Activated CD8-positive, alpha-beta T cell treated with anti-CD3 and anti-CD28 coated beads for 36 hours (primary cell): ENCODE data around the gene SLIT1. TPM values are rescaled to one million over a fixed set of nuclear protein-coding genes. Genes with fewer than 3 reads are reported as not detected.

ENCODE experiments used
- ATAC-seq: fragments of 200-7000 bp; cut with Tn5 transposase; one replicate; pipeline ENCODE4 v1.10.0; 2021; ENCODE audit warnings: mild to moderate bottlenecking, moderate library complexity
- CTCF ChIA-PET: fragments of 350-600 bp; sonication (Branson Sonifier 250); formaldehyde crosslinking; loops from one replicate; lab custom pipeline; 2021; ENCODE audit warnings: antibody characterized with exemption; lab: Charles Lee
- POLR2A ChIA-PET: fragments of 350-600 bp; sonication (Branson Sonifier 250); formaldehyde crosslinking; loops from one replicate; lab custom pipeline; 2021; ENCODE audit warnings: antibody characterized with exemption; lab: Charles Lee
- DNase-seq: peaks from one replicate; pipeline ENCODE4 v3.0.0-alpha.2; 2020
- H3K27ac Mint-ChIP-seq: one replicate; pipeline ENCODE4 v1.8.0; 2021; ENCODE audit warnings: mild to moderate bottlenecking, mixed read lengths
- H3K27me3 Mint-ChIP-seq: one replicate; pipeline ENCODE4 v1.8.0; 2021; ENCODE audit warnings: mixed read lengths
- H3K36me3 Mint-ChIP-seq: one replicate; pipeline ENCODE4 v1.8.0; 2021; ENCODE audit warnings: low read depth, mixed read lengths
- H3K4me1 Mint-ChIP-seq: one replicate; pipeline ENCODE4 v1.8.0; 2021; ENCODE audit warnings: low read depth, mixed read lengths
- H3K4me3 Mint-ChIP-seq: one replicate; pipeline ENCODE4 v1.8.0; 2021; ENCODE audit warnings: mild to moderate bottlenecking, moderate library complexity, mixed read lengths
- H3K9me3 Mint-ChIP-seq: one replicate; pipeline ENCODE4 v1.8.0; 2021; ENCODE audit warnings: mixed read lengths
- CTCF ChIP-seq: fragments of 200-600 bp; IDR thresholded peaks from one replicate; pipeline ENCODE4 v1.8.0; 2022; ENCODE audit warnings: antibody characterized with exemption, mild to moderate bottlenecking
- intact Hi-C: fragments of 100-400 bp; cut with micrococcal nuclease; formaldehyde crosslinking; loops from one replicate; pipeline ENCODE4 v1.10.0; 2022
- total RNA-seq, 2 experiments: library from RNA; stranded (reverse); gene quantifications; one replicate each; pipeline ENCODE4 v1.2.3, GENCODE V29; 2021

Gene SLIT1
- total RNA-seq, 2 experiments from 2014 or later, result 0.34 to 1.2 TPM

- intact Hi-C loops, result no loop called here
- Mint-ChIP-seq H3K27me3 (no peaks in the 10 kb centered on the region), H3K4me1 (peaks cover under 1% of the 10 kb centered on the region), H3K36me3 (no peaks in the 10 kb centered on the region), H3K4me3 (no peak overlapping the region), H3K27ac (no peak overlapping the region), H3K9me3 (no peaks in the 10 kb centered on the region)
- TF ChIP-seq CTCF, result no peak
- no peak for ATAC-seq
- no peak for DNase-seq
- POLR2A ChIA-PET, result no interaction called here
- CTCF ChIA-PET, result interaction anchor here (1.3 kb wide), 1 partner anchor 58 kb away, joined by 3 read pairs; no protein-coding TSS in a partner anchor
Measured at GRCh38 chr10:96967847-96968246, 217.9 kb downstream of the SLIT1 start.

- no peak for TF ChIP-seq CTCF
- CTCF ChIA-PET, result interaction anchor here (1.0 kb wide), 1 partner anchor 10 kb away, joined by 3 read pairs; no protein-coding TSS in a partner anchor
- H3K27ac Mint-ChIP-seq, result no peak overlapping the region
- no peak overlapping the region for H3K4me3 Mint-ChIP-seq
- ATAC-seq (no peak), DNase-seq (no peak)
- no peaks in the 10 kb centered on the region for H3K9me3 Mint-ChIP-seq
- H3K27me3 Mint-ChIP-seq, result no peaks in the 10 kb centered on the region
- POLR2A ChIA-PET, result no interaction called here
- no peaks in the 10 kb centered on the region for H3K36me3 Mint-ChIP-seq
- peaks cover 18% of the 10 kb centered on the region for H3K4me1 Mint-ChIP-seq
- intact Hi-C loops, result no loop called here
Measured at GRCh38 chr10:96964131-96964530, 221.6 kb downstream of the SLIT1 start.

DNA sequence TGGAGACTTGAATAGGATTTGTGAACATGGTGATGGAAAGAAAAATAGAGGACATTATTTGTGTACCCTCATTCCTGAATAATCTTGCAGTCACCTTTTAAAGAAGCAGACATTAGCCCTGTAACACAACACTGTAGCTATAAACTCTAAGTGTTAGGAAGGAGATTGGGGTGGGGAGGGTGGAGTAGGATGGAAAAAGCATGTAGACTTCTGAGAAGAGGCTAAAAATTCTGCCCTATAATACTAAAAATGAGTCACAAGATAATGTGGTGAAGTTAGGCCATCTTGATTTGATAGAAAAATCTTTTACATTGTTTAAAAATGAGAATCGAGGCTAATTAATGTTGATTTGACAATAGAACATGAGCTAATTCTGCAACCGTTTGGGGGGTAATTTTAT, 224.9 kb downstream of the SLIT1 start:
- ChIA-PET CTCF (interaction anchor here (1.2 to 2.7 kb wide), 4 partner anchors 22 to 64 kb away, joined by 3 to 10 read pairs (median 6); no protein-coding TSS in a partner anchor), POLR2A (no interaction called here)
- TF ChIP-seq CTCF, result no peak
- peaks cover 4% of the 10 kb centered on the region for H3K36me3 Mint-ChIP-seq
- intact Hi-C loops, result no loop called here
- H3K27me3 Mint-ChIP-seq, result no peaks in the 10 kb centered on the region
- H3K9me3 Mint-ChIP-seq, result no peaks in the 10 kb centered on the region
- H3K4me1 Mint-ChIP-seq, result peaks cover 18% of the 10 kb centered on the region
- H3K4me3 Mint-ChIP-seq, result no peak overlapping the region
- peak; percentile 28 for DNase-seq
- ATAC-seq, result peak; percentile 80
- peak overlapping the region; percentile 78 for H3K27ac Mint-ChIP-seq

- TF ChIP-seq CTCF, result no peak
- ChIA-PET CTCF (interaction anchor here (0.7 to 2.7 kb wide), 10 partner anchors 23 to 320 kb away, joined by 3 to 10 read pairs (median 4); no protein-coding TSS in a partner anchor), POLR2A (no interaction called here)
- peaks cover 18% of the 10 kb centered on the region for H3K4me1 Mint-ChIP-seq
- intact Hi-C loops, result no loop called here
- H3K9me3 Mint-ChIP-seq, result no peaks in the 10 kb centered on the region
- H3K27me3 Mint-ChIP-seq, result no peaks in the 10 kb centered on the region
- ATAC-seq, result no peak
- DNase-seq, result no peak
- no peak overlapping the region for H3K4me3 Mint-ChIP-seq
- no peak overlapping the region for H3K27ac Mint-ChIP-seq
- H3K36me3 Mint-ChIP-seq, result peaks cover 15% of the 10 kb centered on the region
Measured at GRCh38 chr10:96959733-96960132, 226.0 kb downstream of the SLIT1 start.

DNA sequence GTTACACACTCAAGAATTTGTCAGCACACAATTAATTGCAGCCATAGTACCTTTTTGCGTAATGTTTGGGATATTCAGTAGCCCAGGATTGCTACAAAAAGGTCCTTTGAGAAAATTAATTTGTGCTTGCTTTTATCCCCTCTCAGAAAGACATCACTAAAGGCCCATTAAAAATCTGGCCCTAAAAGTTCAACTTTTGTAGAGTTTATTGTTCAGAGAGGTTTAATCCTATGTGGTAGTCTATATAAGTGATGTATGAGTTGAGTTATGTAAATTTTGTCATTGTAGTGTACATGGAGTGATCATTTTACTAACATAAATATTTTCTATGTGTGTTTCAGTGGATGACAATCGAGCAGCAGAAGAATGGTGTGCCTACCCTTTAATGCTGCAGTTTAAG, 227.7 kb downstream of the SLIT1 start:
- POLR2A ChIA-PET, result no interaction called here
- Mint-ChIP-seq H3K4me3 (no peak overlapping the region), H3K27ac (no peak overlapping the region), H3K9me3 (no peaks in the 10 kb centered on the region), H3K27me3 (no peaks in the 10 kb centered on the region), H3K4me1 (peaks cover 18% of the 10 kb centered on the region), H3K36me3 (peaks cover 23% of the 10 kb centered on the region)
- intact Hi-C loops, result no loop called here
- ATAC-seq (no peak), DNase-seq (no peak)
- no peak for TF ChIP-seq CTCF
- CTCF ChIA-PET, result interaction anchor here (1.3 to 1.5 kb wide), 2 partner anchors 67 to 252 kb away, joined by 5 read pairs; no protein-coding TSS in a partner anchor
